Activated T-helper 9 cell treated with anti-CD3 and anti-CD28 coated beads, Interleukin-2, amount 50 U/mL, for 16 hours (primary cell): ENCODE measurements around the gene RTN4RL2.

ENCODE experiments used
- DNase-seq: peaks from one replicate; pipeline ENCODE4 v3.0.0-alpha.2; 2020; ENCODE audit warnings: low read depth

Gene RTN4RL2

DNA sequence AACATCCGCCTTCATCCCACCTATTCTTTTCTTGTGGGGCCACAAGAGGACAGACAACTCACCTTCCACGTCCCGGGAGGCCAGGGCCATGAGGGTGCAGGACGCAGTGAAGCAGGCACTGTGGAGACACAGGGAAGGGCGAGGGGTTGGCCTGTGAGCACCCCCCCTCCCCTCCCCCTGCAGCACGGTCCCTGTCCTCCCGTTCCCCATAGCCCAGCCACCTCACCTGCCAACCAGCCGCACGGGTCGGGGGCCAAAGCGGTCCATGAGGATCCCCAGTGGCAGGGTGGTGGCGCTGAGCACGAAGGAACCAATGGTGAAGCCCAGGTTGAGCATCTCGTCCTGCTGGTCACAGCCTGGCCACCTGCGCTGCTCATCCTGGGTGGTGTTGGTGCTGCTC is 40.6 kb downstream of the RTN4RL2 start:
- DNase-seq, result no peak

DNA sequence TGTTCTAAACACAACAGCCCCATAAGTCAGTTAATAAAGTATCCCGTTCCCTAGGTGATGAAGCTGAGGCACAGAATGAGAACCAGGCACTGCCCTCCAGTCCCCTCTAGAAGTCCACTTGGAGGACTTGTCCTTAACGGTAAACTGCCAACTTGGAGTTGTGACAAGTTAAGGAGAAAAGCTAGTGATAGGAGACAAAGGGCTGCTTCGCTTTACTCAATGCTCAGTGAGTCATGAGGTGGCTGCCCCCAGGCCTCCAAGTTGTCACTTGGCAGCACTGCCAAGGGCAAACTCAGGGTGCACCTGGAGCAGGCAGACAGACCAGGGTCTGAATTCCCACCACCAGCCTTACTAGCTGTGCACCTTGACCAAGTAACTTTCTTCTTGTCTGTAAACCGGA is 41.6 kb downstream of the RTN4RL2 start:
- no peak for DNase-seq

DNA sequence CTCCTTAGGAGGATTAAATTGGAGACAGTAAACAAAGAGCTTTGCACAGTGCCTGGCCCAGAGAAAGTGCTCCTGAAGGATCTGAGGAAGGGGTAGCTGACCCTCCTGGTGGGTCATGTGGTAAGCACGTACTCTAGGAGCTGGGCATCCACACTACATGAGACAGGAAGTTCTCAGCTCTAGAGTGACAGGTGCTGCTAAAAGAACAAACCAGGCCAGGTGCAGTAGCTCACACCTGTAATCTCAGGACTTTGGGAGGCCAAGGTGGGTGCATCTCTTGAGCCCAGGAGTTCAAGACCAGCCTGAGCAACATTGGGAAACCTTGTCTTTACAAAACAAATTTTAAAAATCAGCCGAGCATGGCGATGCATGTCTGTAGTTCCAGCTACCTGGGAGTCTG is 42.0 kb downstream of the RTN4RL2 start:
- no peak for DNase-seq

DNA sequence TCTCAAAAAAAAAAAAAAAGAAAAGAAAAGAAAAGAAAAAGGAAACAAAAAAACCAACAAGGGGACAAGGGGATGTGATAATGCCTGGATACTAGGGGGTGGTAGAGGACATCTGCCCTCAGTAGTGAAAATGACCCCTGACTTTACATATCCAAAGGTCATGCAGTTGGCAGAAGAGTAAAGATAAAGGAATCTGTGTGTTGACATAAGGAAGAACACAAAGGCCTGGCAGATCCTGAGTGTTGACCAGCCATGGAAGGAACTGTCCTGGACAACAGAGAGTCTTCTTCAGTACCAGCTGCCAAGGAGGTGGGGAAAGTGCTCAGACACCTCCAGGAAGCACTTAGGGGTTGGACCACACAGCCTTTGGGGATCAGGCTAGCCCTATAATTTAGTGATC is 42.5 kb downstream of the RTN4RL2 start:
- no peak for DNase-seq

DNA sequence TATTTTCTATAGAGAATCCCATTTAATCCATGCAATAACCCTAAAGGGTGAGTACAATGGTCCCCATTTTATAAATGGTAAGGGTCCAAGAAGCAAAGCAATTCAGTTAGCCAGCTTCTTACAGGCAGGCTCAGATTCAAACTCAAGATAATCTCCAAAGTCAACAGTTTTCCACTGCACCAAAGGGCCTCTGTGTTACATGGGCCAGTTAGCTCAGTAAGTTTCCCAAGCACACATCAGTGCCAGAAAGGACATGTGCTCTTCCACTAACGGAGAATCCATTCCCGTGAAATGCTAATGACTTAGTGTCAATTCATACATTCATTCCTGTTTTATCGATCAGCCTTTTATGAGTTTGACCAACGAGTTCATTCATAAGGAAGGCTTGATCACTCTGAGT is 44.2 kb downstream of the RTN4RL2 start:
- no peak for DNase-seq

DNA sequence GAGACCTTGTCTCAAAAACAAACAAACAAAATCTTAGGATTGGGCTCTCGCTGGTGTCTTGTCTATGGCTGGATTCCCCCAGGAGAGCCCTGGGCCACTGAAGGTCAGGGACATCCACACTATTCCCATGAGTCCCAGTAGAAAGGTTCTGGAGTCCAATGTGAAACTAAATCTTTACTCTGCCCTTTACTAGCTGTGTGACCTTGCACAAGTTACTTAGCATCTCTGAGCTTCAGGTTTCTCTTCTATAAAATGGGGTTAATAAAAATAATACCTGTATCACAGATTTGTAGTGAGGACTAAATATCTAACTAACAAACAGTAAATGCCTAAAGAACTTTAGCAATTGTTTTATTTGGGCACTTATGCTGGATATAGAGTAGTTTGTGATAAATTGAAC is 46.2 kb downstream of the RTN4RL2 start:
- DNase-seq, result no peak

DNA sequence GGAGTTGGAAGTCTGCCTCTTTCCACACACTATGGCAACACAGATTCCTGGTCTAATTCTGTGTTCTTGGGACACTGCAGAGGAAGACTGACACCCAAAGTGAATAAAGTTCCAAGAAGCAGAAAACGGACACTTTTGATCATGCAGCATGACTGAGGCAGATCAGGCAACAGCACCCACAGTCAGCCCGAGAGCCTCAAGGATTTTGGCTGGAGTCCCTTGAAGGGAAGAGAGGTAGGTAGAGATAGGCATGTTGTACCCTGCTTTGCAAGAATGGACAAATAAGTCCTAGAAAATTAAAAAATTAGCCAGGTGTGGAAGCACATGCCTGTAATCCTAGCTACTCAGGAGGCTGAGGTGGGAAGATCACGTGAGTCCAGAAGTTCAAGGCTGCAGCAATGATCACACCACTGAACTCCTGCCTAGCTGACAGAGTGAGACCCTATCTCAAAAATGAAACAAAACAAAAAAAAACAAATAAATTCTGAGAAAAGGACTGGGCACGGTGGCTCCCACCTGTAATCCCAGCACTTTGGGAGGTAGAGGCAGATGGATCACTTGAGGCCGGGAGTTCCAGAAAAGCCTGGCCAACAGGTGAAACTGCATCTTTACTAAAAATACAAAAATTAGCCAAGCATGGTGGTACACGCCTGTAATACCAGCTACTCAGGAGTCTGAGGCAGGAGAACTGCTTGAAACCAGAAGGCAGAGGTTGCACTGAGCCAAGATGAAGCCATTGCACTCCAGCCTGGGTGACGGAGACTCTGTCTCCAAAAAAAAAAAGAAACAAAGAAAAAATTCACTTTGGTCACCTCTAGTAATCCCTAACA is 48.2 kb downstream of the RTN4RL2 start:
- no peak for DNase-seq

DNA sequence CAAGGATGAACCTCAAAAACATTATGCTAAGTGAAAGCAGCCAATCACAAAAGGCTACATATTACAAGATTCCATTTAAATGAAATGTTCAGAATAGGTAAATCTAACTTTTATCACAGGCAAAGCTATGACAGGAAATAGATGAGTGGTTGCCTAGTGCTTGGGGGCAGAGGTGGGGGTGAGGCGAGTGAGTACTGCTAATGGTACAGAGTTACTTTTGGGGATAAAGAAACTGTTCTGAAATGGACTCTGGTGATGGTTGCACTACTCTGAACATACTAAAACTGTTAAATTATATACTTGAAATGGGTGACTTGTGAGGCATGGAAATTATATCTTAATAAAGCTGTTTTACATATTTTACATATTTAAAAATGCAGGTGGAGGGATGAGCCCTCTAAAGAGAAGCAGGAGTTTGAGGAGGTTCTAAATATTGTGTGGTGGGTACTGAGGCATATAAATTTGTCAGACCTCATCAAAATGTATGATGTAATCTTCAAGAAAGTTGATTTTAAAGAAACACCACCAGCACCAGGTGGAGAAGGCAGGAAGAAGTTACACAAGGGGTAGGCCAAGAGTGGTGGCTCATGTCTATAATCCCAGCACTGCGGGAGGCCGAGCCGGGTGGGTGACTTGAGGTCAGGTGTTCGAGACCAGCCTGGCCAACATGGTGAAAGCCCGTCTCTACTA is 51.6 kb downstream of the RTN4RL2 start:
- DNase-seq, result no peak

DNA sequence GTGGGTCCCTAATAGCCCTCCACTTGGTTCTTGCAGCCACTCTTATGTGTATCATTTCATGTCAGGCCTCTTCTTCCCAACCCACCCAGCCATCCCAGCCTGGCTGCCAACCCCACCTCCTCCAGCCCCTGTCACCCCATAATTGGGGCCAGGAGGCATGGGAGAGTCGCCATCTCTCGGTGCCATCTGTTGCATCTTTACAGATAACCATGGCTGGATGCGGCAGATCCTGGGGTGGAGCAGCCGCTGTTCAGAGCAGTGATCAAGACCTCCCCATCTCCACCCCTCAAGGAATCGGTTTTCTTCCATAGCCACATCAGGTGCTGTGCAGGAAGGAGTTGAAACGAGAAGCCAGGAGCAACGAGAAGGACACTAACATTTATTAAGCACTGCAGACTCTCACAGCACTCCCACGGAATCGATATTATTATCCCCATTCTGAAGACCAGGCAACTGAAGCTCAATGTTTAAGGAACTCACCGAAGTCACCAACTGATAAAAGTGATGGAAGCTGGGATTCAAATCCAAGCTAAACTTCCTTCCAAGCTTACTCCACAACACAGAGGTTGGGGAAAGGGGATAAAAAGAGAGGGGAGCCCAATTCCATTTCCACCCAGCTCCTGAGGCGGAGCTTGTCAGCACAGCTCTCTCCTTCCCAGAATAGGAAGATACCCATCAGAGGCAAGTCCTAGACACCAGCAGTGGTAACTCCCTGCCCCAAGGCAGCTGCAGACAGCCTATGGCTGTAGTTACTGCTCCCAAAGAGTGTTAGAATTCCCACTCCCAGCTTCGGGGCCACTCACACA is 52.5 kb downstream of the RTN4RL2 start:
- DNase-seq, result no peak

DNA sequence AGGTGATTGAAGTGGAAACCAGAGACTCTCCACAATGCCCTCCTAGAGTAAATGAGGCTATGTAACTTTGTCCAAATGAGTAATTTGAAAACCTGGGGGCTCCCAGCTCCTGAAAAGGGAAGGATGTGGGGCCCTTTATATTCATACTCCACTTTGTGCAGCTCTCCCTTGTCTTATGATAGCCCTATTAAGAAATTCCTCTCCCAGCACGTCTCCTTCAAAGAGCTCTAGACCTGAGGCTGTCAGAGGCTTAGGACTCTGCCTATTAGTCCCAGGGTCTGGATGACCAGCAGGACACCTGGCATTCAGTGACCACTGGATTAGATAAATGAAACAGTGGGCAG is 53.1 kb downstream of the RTN4RL2 start:
- DNase-seq, result no peak

DNA sequence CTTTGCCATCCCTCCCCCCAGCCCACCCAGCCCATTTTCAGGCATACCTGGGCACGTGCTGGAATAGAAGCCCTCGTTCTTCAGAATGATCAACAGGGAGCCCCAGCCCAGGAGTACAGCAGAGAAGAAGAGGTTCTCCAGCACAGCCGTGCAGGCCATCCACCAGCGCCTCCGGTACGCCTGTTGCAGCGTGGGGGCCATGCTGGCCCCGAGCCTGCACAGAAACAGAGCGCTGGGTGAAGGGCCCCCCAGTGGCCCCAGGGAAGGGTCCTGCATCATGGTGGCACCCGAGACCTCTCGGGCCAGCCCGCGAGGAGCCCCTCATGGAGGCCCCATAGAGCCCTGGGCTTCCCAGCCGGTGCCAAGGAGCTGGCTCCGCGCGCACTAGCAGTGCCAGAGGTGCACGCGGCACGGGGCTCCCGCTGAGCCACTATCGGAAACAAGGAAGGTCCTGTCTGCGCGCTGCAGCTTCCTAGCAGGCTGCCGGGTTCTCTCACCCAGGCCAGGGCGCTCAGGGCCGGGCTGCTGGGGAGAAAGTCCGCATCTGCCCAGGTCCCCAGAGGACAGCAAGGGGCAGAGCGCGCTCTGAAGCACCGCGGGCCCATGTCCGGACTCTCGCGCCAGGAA is 53.7 kb downstream of the RTN4RL2 start:
- no peak for DNase-seq

DNA sequence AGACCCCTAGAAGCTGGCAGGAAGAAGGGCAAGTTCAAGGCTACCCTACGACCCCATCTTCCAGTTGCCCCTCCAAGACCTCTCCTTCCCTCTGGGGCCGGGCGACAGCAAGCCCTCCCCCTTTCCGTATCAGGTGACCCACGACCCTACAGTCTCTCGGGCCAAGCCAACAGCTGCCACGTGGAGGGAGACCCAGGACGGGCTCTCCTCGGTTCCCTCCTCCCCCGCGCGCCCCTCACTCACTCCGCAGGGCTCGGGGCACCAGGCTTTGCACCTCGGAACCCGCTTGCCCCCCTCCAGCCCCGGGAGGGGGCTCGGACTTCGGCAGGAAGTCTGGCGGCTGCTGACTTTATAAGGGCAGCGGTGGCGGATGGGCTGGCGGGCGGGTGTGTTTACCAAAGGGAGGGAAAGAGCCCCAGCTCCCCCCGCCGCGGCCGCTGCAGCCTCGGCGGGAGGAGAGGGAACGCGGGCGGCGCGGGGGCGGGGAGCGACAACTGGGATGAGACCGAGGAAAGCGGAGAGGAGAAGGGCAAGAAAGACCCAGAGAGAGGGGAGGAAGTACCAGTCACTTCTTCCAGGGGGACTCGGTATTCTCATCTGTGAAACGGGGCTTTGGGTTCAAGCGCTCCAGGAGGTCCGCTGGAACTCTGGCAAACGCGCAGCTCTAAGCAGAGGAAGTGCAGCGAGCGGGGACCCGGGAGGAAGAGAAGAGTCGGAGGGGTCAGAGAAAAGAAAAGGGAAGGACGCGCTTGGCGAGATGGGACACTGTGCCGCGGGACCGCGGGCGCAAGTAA is 54.4 kb downstream of the RTN4RL2 start:
- DNase-seq, result peak; percentile 30

DNA sequence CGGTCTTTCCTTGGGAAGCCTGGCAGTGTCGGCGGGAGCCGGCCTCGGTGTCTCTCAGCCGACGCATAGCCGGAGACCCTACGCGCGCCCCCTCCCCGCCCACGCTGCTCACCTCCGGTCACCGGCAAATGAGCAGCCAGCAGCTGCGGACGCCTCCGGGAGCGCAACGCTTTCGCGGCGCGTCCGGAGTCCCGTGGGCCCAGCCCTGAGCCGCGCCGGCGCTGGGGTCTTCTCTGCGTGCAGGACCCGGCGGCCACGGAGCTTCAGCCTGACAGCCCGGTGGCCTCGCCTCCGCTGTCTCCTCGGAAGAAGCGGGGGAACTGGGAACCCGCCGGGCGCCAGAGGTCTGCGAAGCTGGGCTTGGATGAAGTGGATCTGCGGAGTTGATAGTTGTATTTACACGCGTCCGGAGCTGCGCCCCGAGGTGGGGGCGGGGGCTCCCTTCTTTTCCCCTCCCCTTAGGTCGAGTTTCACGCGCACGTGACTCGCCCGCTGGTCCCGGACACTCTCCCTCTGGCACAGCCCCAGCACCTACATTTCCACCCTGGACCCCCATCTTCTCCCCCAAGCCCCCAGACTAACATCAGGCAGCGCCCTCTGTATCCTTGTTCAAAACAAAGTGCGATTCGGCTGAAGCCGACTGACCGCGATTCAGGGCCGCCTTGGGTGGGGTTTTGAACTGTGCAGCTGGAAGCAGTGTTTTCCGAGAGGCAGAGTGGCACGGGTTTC is 55.2 kb downstream of the RTN4RL2 start, which contains the start of gene SLC43A1:
TSS of gene SLC43A1 (minus strand) at position 371 of the 729 bp plus-strand sequence. CDS start 1,591 bp downstream, outside the sequence.
- DNase-seq, result peak; percentile 14

DNA sequence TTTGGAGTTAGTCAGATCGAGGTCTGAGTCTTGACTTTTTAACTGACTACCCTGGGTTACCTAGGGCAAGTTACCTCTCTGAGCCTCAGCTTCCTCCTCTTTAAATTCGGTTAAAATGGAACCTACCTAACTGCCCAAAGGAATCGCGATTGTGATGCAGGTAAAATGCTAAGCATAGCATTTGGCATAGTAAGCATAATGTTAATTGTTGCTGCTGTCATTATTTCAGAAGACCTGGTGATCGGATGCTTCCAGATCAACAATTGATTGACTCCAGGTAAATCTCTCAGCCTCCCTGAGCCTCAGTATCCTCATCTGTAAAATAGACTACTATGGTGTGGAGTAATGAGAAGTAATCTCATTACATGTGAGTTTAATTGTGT is 55.7 kb downstream of the RTN4RL2 start:
- DNase-seq, result no peak

DNA sequence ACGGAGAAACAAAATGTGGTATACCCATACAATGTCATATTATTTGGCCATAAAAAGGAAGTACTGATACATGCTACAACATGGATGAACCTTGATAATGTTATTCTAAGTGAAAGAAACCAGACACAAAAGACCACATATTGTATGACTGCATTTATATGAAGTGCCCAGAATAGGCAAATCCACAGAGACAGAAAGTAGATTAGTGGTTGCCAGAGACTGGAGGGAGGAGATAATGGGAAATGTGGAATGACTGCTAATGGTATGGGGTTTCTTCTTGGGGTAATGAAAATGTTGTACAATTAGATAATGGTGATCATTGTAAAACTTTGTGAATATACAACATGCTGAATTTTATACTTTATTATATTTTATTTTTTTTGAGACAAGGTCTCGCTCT is 60.8 kb downstream of the RTN4RL2 start:
- DNase-seq, result no peak

DNA sequence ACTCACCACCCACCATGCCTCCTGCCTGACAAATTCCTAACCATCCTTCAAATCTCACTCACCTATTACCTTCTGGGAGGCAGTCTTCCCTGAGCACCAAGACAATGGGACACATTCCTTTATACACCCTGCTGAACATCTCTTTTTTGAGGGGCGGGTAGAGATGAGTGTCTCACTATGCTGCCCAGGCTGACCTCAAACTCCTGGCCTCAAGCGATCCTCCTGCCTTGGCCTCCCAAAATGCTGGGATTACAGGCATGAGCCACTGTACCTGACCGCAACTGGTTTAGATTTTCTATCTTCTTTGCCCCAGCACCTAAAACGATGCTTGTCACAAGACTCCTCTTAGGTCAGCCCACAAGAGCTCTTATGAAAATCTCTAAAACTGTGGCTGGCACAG is 63.1 kb downstream of the RTN4RL2 start:
- no peak for DNase-seq
